ENCODE data around the gene RBM24.

GRCh38 chr6:17251953-17252352 lies 29.2 kb upstream of the RBM24 start:
- TF ChIP-seq POLR2A (IDR thresholded peaks at IDR 0.05; ENCODE audit: low read depth, low read length) (no peak), MAZ (IDR thresholded peaks at IDR 0.05; ENCODE audit: borderline replicate concordance, low read depth, low read length) (no peak)
